Fibroblast of skin of abdomen (primary cell): ENCODE measurements around the gene TNPO1. TPM values are rescaled to one million over a fixed set of nuclear protein-coding genes. Genes with fewer than 3 reads are reported as not detected.
"Not testable (repeated sequence)": the region's sequence is repeated elsewhere in the genome, so short reads cannot be mapped to it uniquely, and the experiment has no call there.

ENCODE experiments used
- DNase-seq: peaks from one replicate; pipeline ENCODE4 v3.0.0-alpha.2; 2013
- polyA plus RNA-seq, 2 experiments: library from polyadenylated mRNA; unstranded; fragments of 120-200 nt; gene quantifications; one replicate each; pipeline ENCODE4 v1.2.1, GENCODE V29; 2013; ENCODE audit not compliant: insufficient read length in 2 of 2

Gene TNPO1
- 74.7 TPM for polyA plus RNA-seq (2013, experiment 1 of 2; ENCODE audit: insufficient read length)
- 68.6 TPM for polyA plus RNA-seq (2013, experiment 2 of 2; ENCODE audit: insufficient read length)

DNA sequence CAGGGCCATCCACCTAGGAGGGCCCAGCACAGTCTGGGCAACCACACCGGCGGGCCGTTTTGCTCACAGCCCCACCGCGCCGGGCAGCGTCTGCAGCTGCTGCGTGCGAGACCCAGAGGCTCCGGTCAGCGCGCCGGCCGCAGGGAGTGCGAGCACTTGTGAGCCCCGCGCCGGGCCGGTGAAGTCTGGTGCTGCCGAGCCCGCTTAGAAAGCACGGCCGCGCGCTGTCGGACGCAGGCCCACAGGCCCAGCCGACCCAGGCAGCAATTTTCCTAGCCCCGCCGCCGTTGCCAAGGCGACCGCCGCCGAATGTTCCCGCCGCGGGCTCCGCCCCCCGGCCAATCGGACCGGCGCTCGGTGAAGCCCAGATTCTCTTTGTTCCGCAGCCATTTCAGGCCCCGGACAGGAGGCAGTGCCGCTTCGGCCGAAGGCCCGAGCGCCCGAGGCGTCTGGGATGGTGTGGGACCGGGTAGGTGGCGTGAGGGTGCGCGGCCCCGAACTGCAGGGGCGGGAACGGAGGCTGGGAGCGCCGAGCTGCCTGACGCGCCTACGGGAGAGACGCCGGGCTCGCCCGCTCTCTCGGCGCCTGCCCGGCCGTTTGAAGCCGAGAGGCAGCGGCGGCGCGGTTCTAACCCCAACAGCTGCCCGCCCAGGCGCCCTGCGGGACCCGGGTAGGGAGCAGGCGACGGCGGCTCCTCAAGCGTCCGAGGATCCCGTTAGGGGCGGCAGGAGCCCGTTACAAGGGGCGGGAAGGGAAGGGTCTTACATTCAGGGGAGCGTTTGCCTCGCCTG is at the start of gene TNPO1:
Gene TNPO1, plus strand, starts transcription at position 378 of the 792 bp plus-strand sequence. Its CDS starts 77 bp downstream, at position 455.
- peak; percentile 91 for DNase-seq

DNA sequence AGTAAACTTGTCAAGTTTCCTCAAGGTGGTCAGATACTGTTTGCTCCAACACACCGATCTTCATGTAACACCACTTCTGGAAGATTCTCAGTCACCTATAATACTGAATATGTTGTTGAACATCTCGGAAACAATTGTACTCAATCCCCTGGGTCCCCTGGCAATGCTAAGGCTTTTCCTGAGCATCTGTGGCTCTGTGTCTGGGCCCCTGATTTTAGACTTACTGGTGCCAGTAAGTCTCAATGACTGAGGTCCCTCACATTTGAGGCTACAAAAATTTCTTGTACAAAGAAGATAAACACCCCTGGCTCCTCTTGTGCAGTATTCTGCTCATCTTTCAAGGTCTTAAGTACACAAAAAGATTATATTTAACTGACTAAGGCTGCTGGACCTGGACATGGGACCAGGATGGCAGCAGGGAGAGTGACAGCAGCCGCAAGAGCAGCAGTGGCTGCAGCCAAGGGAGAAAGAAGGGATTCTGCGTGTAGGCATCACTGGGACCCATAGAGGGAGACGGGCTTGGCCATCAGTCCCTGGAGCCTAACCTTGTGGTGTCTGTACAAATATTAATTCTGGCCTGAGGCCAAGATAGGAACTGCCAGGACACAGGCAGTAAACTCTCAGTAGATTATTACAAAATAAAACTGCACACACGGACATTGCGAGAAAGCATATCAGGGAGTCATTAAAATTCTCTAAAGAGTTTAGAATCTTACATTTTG is 49.0 kb upstream of the TNPO1 start:
- DNase-seq, result no peak

DNA sequence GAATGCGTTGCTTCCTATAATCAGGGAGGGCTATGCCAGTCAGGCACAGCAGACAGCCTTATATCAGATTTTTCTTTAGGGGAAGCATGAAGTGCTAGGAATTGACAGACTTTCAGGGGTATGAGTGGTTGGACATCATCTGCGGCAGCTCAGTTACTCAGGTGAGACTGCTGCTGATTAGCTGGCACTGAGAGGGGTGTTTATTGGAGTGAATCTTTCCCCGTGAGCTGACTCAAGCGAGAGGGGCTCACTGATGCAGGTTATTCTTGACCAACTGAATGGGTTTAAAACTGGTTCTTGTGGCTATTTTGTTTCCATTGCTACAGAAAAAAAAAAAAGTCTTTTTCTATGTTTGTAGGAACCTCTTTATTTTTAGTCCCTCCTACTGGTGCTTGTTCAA is 46.2 kb upstream of the TNPO1 start:
- no peak for DNase-seq

DNA sequence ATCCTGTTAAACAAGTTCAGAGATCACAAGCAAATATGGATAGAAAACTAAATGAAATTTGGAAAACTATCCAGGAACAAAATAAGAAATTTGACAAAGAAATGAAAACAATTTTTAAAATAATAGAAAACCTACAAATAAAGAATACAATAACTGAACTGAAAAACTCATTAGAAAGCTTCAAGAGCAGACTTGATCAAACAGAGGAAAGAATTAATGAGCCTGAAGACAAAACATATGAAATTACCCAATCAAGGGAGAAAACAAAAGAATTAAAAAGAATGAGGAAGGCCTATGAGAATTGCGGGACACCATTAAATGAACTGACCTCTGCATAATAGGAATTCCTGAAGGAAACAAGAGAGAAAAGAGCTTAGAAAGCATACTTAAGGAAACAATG is 39.8 kb upstream of the TNPO1 start:
- no peak for DNase-seq

DNA sequence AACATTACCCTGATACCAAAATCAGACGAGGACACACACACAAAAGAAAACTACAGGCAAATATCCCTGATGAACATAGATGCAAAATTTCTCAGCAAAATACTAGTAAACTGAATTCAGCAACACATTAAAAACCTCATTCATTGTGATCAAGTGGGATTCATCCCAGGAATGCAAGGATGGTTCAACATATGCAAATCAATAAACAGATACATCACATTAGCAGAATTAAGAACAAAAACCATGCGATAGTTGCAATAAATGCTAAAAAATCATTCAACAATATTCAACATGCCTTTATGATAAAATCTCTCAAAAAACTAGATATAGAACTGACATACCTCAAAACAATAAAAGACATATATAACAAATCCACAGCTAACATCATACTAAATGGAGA is 36.9 kb upstream of the TNPO1 start:
- DNase-seq, result no peak

DNA sequence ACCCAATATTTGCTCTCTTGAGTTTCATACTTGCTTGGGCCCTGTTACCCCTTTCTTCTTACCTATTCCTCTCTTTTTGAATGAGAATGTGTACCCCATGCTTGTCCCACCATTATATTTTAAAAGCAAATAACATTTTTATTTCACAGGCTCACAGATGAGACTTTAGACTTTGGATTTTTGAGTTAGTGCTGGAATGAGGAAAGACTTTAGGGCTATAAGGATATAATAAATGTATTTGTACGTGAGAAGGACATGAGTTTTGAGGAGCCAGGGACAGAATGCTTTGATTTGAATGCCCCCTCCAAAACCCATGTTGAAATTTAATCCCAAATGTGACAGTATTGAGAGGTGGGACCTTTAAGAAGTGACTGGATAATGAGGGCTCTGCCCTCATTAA is 33.1 kb upstream of the TNPO1 start:
- DNase-seq, result no peak

DNA sequence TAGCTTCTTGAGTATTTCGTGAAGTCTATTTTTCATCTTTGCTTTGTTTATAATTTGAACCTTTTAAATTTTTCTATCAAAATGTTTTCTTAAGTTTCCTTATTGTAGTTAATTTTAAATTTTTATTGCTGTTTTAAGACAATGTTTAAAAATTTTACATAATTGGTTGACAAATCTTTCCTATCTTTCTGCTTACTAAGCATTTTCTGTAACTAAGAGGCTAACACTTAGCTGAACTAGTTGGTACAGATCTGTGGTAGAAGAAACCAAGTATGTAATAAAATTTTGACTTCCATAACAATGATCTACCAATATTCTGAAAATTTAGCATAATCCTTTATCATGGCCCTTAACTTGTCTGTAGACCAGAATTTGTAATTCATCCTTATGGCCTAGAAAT is 32.3 kb upstream of the TNPO1 start:
- no peak for DNase-seq

DNA sequence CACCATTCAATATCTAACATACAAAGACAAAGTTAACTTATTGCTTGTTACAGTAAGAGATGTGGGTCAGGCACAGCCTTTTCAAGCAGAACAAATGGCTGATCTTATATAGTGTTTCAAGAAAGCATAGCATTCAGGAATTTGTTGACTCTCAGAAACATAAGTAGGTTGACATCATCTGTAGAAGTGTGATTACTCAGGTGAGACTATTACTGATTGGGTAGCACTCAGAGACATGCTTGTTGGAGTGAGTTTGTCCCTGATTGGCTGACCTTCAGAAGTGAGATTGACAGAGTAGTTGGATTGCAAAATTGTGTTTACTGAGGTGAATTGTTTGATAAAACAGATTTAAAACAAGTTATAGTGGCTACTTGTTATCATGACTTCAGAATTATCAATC is 30.7 kb upstream of the TNPO1 start:
- DNase-seq, result no peak

DNA sequence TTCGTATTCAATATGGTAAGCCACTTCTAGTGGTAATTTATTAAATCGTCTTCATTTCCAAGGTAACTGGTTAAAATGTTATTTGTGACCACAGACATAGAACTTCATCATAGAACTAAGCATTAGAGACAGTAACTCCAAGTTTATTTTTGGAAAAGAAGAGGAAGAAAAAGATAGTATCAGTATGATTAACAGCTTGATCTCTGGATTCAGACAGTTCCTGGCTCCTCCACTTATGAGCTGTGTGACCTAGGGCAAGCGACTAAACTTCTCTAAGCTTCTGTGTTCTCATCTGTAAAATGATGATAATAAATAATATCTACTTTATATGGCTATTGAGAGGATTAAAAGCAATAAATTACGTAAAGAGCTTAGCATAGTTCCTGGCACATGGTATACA is 29.8 kb upstream of the TNPO1 start:
- no peak for DNase-seq

DNA sequence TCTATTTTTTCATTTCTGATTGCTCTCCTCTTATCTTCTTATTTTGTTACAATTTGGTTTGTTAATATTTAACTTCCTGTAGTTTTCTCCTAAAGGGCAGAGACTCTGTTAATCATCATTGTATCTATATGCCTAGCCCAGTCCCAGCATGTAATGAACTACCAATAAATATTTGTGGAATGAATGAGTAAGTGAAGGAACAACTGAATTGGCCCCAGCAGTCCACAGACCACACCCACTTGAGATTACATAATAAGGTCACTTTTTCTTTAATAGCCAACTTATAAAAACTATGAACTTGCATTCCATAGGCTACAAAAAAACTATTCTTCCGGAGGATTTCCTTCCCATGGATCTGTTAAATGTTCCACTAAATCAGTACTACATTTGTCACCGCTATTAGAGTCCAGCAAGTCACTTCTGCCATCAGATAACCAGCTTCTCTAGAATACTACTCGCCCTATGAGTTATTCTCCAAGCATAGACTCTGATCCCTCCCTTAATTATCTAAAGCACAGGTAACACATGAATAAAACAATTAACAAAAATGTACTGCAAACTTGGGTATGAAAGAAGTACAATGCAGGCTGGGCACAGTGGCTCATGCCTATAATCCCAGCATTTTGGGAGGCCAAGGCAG is 27.5 kb upstream of the TNPO1 start:
- peak; percentile 30 for DNase-seq

DNA sequence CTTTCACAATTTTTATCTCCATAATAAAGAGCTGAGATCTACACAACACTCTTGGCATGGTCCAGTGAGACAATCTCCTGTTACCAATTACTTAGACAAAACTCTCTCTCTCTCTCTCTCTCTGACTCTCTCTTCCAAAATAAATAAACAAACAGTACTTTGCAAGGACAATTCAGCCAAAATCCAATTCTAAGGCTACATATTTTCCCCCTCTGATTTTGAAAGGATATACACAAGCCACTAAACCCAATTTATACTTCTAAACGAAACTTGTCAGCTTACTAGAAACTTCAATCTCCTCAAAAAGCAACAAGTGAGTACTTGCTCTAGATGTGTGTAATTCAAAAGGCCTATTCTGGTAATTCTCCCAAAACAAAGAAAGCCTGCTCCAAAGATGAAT is 26.3 kb upstream of the TNPO1 start:
- no peak for DNase-seq

DNA sequence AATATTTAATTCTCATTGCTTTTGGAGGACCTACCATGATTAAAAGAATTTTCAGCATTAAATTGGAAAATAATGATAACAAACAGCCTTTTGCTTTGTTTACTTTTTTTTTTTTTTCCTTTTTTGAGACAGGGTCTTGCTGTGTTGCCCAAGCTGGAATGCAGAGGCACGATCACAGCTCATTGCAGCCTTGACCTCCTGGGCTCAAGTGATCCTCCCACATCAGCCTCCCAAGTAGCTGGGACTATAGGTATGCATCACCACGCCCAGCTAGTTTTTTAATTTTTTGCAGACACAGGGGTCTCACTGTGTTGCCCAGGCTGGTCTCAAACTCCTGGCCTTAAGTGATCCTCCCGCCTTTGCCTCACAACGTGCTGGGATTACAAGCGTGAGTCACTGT is 23.8 kb upstream of the TNPO1 start:
- not testable (repeated sequence) for DNase-seq

DNA sequence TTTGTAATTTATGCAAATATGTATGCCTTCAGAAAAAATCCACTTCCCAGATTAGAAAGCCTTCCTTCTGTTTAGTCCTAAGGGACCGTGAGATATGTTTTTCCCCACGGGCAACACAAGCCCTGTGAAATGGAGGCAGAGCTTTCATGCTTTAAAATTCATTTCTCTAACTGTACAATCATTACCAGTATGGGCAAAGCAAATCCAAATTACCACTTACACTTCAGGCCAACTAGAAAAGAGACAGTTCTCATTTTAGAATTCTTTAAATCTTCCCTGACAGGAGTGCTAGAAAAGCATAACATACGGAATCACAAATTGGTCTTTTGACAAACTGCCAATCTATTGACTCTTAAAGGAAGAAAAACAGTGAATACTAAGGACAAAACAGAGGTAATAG is 20.5 kb upstream of the TNPO1 start:
- DNase-seq, result no peak

DNA sequence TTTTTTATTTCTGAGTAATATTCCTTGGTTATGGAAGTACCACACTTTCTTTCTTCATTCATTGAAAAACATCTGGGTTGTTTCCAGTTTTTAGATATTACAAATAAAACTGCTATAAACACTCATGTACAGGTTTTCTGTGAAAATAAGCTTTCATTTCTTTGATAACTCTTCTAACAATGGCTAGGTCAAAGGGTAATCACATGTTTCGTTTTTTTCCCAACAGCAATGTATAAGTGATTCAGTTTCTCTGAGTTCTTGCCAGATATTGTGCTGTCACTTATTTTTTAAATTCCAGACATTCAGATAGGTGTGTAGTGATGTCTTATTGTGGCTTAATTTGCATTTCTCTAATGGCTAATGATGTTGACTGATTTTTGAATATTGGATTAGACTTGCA is 16.7 kb upstream of the TNPO1 start:
- no peak for DNase-seq

DNA sequence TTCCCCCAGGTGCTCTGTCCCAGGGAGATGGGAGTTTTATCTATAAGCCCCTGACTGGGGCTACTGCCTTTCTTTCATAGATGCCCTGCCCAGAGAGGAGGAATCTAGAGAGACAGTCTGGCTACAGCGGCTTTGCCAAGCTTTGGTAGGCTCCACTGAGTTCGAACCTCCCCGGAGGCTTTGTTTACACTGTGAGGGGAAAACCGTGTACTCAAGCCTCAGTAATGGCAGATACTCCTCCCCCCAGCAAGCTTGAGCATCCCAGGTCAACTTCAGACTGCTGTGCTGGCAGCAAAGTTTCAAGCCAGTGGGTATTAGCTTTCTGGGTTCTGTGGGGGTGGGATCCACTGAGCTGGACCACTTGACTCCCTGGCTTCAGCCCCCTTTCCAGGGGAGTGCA is 7.8 kb upstream of the TNPO1 start:
- DNase-seq, result not testable (repeated sequence)

DNA sequence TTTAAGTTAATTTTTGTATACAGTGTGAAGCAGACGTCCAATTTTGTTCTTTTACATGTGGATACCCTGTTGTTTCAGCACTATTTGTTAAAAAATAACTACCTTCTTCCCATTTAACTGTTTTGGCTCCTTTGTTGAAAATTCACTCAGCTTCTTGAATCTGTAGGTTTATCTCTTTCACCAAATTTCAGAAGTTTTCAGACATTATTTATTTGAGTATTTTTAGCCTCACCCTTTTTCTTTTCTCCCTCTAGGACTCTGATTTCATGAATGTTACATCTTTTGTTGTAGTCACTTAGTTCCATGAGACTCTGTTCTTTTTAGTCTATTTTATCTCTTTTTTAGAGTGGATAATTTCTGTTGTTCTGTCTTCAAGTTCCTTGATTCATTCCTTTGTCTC is 4.6 kb upstream of the TNPO1 start:
- DNase-seq, result no peak

DNA sequence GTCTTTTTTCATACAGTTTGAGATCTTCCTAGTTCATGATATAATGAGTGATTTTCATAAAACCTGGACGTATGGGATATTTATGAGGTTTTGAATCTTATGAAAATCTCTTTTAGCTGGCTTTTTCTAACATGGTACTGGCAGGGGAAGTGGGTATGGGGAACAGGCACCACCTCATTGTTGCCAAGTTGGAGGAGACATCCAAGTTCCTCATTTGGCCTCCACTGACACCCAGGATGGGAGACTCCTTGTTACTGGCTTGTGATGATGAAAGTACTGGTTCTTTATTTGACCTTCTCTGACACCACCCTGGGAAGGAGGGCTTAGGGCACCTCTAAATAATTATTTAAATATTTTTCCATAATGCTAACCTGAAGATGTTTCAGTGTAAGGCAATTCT is 4.0 kb upstream of the TNPO1 start:
- DNase-seq, result no peak

DNA sequence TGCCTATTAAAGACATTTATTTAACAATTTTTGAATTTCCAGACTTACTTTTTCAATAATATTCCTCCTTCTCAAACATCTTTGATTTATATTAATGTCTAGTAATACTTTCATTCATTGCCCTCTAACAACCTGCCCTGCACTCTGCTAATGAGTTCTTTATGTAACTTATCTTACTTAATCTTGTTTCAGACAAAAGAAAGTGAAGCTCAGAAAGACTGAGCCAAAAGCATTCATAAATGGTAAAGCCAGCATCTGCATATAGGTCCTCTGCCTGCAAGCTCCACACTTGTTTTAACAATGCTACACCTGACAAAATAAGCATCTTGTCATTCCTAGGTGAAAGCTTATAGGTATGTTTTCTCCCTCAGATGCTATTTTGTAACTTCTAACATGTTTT is 2.4 kb upstream of the TNPO1 start:
- no peak for DNase-seq

DNA sequence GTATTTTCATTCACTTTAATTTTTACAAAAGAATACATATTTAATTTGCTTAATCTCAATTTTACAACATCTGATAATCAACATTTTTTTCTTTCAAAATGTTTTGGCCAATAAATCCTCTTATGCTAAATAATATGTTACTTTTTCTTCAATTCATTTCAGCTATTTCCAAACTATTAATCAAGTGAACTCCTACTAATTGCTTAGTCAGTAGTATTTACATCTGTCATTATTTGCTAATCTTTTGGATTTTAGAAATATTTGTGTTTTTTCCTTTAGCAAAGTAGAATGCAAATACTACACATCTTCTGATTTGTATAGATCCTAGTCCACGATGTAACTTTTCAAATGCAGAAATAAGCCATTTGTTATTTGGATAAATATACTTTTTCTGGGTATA is 1.6 kb upstream of the TNPO1 start:
- no peak for DNase-seq

DNA sequence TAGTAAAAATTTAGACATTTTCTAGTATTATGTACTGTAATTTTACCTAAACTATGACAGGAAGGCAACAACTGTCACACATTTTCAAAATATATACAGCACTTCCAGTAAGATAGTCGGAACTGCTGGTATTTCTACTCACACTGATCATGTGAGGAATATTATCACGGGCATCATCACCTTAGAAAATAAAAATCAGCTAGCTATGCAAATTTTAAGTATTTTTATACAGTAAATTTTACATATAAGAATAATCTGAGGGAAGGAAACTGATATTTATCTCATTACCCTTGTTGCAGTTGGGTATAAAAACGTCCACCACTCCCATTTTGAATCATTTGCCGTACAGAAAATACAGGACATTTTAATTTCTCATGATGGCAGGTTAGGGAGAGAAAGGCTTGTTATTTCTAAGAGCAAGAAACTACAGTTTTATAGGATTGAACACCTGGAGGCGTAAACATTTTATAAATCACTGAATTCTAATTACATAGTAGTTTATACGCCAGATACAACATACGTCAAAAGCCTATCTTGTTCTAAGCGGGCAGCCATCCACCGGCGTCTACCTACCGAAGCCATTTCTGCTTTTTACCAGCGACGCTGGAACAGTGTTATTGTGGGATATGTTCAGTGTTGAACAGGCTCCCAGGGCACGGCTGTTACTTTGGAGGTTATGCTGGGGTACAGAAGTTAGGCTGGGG is 729 bp upstream of the TNPO1 start:
- DNase-seq, result no peak

DNA sequence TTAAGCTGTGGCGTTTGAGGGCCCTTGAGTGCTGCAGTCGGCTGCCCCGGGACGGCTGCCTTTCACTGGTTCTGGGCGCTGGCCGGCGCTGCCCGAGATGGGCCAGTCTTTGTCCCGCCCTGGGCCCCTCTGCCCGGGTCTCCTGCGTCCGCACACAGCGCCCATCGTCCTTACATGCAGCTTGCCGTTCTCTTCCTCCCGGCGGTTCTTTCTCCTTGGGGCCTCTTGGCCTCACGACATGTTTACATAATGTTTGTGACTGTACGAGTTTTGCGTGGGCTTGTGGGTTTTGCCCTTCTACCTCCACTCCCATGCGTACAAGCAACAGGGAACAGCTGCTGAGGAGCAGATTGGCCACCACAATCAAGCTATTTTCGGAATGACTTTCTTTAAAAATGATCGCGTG is 618 bp downstream of the TNPO1 start:
- peak; percentile 51 for DNase-seq

DNA sequence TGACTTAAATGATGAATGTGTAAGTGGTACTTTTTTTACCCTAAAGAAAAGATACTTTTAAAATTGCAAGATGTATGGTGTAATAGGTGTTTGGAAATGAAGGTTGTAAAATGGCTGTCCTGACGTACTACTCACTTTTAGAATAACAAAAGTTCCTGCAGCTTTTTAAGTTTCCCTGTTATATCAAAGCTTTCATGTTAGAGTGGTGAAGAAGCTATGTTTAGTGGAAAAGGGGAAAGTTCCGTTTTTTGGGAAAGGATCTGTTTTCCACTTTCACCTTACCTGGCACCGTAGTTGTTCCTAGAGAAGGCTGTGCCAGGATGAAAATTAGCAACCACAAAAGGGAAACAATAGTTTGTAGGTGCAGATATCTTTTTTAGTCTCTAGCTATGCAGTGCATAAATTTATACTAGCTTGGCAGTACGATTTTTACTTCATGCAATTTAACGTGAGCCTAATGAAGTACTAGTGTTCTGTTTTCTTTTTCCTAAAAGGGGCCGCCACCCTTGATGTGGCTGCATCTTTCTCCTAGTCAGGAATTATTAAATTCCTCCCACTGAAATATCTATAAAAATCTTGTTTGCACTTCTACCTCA is 1.3 kb downstream of the TNPO1 start:
- DNase-seq, result no peak
